WTC11 (cell line): ENCODE data around the gene WDR90.

Experiments
- CREM ChIP-seq: sonication (generic); formaldehyde crosslinking; IDR thresholded peaks from 2 replicates; pipeline ENCODE4 v1.8.1; 2022; ENCODE audit warnings: mild to moderate bottlenecking, missing genetic modification reagents, moderate library complexity
- MYBL2 ChIP-seq: sonication (generic); formaldehyde crosslinking; IDR thresholded peaks from 2 replicates; pipeline ENCODE4 v1.8.1; 2023; ENCODE audit warnings: mild to moderate bottlenecking, moderate library complexity, missing genetic modification reagents
- NFE2L1 ChIP-seq: sonication (generic); formaldehyde crosslinking; IDR thresholded peaks from 2 replicates; pipeline ENCODE4 v1.8.1; 2023; ENCODE audit warnings: missing genetic modification reagents
- TCF7 ChIP-seq: sonication (generic); formaldehyde crosslinking; IDR thresholded peaks from 2 replicates; pipeline ENCODE4 v1.8.0; 2022; ENCODE audit warnings: mild to moderate bottlenecking, low read depth, missing genetic modification reagents, moderate library complexity
- TF ChIP-seq, protein P1 (sequence below): sonication (generic); formaldehyde crosslinking; conservative IDR thresholded peaks from 2 replicates; pipeline ENCODE4 v1.8.1; 2022; ENCODE audit warnings: mild to moderate bottlenecking, missing genetic modification reagents

DNA sequence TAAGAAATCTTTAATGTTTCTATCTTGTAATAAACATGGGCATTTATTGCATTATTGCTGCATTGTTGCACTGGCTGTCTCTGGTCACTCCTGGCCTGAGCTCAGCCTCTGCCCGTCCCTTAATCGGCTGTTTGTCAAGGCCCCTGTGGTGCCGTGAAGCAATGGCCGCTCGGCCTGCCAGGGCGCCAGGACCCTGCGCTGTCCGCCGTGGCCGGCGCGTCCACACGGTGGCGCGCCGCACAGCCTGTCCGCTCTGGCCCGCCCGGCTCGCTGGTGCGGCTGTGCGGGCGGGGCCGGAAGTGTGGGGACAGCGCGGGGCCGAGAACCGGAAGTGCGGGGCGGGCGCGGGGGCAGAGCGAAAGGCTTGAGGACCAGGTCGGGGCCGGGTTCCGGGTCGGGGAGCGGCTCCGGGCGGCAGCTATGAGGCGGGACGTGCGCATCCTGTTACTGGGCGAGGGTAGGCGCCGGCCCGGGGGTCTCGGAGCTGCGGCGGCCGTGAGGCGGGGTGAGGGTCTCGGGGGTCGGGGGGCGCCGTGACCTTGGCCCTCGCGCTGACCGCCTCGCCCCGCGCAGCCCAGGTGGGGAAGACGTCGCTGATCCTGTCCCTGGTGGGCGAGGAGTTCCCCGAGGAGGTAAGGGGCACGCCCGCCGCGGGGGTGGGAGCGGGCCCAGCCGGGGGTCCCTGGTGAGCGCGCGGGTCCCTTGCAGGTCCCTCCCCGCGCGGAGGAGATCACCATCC lies 18.8 kb downstream of the WDR90 start, which contains the start of gene RHOT2:
- TF ChIP-seq NFE2L1 (CRISPR knock-in tag) = no peak
- peak; percentile 64; the same call in 1 of the 2 replicates for TF ChIP-seq MYBL2 (CRISPR knock-in tag)
- TF ChIP-seq CREM (CRISPR knock-in tag) = peak; percentile 89
- TF ChIP-seq TCF7 = no peak
- TF ChIP-seq, protein P1, sequence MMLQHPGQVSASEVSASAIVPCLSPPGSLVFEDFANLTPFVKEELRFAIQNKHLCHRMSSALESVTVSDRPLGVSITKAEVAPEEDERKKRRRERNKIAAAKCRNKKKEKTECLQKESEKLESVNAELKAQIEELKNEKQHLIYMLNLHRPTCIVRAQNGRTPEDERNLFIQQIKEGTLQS = no peak
